Psoas muscle (tissue), 8 donors: ENCODE results near the gene C9orf43. TPM values are rescaled to one million over a fixed set of nuclear protein-coding genes. Genes with fewer than 3 reads are reported as not detected.

Experiments
- ATAC-seq, 4 donors: fragments of 200-7000 bp; cut with Tn5 transposase; one replicate each; pipeline ENCODE4 v1.9.1; 2020; ENCODE audit warnings: moderate library complexity in 3 of 4, mild to moderate bottlenecking in 2 of 4
- DNase-seq, 2 donors: peaks; one replicate each; pipeline ENCODE4 v3.0.0-alpha.2; 2020
- H3K27ac ChIP-seq: fragments of 200-600 bp; one replicate; pipeline ENCODE4 v1.8.0; 2022
- H3K27me3 ChIP-seq, 3 donors: fragments of 200-600 bp in 1 of 3; one replicate each; pipeline versions ENCODE4 v1.6.1 to v1.8.0; 2013 to 2022; ENCODE audit warnings: low read length in 2 of 3, mild to moderate bottlenecking in 2 of 3, moderate library complexity in 1 of 3; ENCODE audit not compliant: insufficient read depth in 3 of 3
- H3K36me3 ChIP-seq, 2 donors: fragments of 200-600 bp in 1 of 2; one replicate each; pipeline versions ENCODE4 v1.6.1 to v1.8.0; 2013 to 2022; ENCODE audit warnings: low read depth in 1 of 2, mild to moderate bottlenecking in 1 of 2, moderate library complexity in 1 of 2; ENCODE audit not compliant: insufficient read depth in 1 of 2
- H3K4me1 ChIP-seq: fragments of 200-600 bp; one replicate; pipeline ENCODE4 v1.8.0; 2022
- H3K4me3 ChIP-seq: fragments of 200-600 bp; one replicate; pipeline ENCODE4 v1.8.0; 2022; ENCODE audit warnings: mild to moderate bottlenecking
- H3K9me3 ChIP-seq: fragments of 200-600 bp; one replicate; pipeline ENCODE4 v1.8.0; 2022
- WGBS, 3 donors: extraction: QIAGEN DNeasy Blood & Tissue Kit; methylation state at CpG; one replicate each; pipeline versions ENCODE4 v1.1.6 to v1.1.7; 2013; 5-methylcytosine and 5-hydroxymethylcytosine counted together
- intact Hi-C, 2 donors: fragments of 100-400 bp; cut with DNase I; formaldehyde crosslinking; loops; one replicate each; pipeline versions ENCODE4 v1.11.0 to v1.14.2; 2022
- polyA plus RNA-seq, 3 donors: library from polyadenylated mRNA; stranded (reverse); fragments of 200-250 nt; gene quantifications; one replicate each; pipeline ENCODE4 v1.2.3, GENCODE V29; 2013
- total RNA-seq, 4 donors: library from RNA; stranded (reverse); fragmentation: NEBNext Ultra II Directional in 2 of 4; extraction: Animal tissue kit (Norgen Biotek cat#: 25700) in 2 of 4; gene quantifications; one replicate each; pipeline versions ENCODE4 v1.2.1 to v1.2.4, GENCODE V29; 2021 to 2023
- TF ChIP-seq, protein P1 (sequence below): fragments of 200-600 bp; IDR thresholded peaks from one replicate; pipeline ENCODE4 v1.8.0; 2022; ENCODE audit warnings: antibody characterized with exemption
- donor health status: healthy with polysubstance abuse.
- donor health status: DM: no; HTN: no; CAD: no; lungs with moderate emphysema.
- donor health status: Bipolar disorder and iron deficiency.
- donor health status: healthy.
- donor health status: DM: yes; HTN: yes; CAD: no.
- donor health status: DM: no; HTN: no; CAD: no.
- donor health status: DM: no; HTN: no; CAD: no.
- donor health status: DM: yes; HTN: yes; CAD: no.

Gene C9orf43
- total and polyA plus RNA-seq, 7 donors, result 0.07 to 0.79 (median 0.73) TPM; not detected in 4

DNA sequence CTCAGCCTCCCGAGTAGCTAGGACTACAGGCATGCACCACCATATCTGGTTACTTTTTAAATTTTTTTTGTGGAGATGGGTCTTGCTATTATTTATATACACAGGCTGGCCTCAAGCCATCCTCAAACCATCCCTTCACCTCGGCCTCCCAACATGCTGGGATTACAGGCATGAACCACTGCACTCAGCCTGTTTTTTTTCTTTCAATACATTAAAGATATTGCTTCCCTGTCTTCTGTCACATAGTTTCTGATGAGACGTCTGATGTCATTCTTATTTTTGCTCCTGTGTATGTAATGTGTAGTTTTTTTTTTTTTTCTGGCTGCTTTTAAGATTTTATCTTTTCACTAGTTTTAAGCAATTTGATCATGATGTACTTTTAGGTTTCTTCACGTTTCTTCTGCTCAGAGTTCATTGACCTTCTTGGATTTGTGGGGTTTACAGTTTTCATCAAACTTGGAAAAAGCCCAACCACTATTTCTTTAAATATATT is 41.6 kb downstream of the C9orf43 start:
- ATAC-seq, result no peak
- Histone ChIP-seq H3K9me3 (no peaks in the 10 kb centered on the region), H3K27me3 (no peaks in the 10 kb centered on the region), H3K36me3 (no peaks in the 10 kb centered on the region), H3K4me1 (peaks cover 17% of the 10 kb centered on the region), H3K27ac (no peak overlapping the region), H3K4me3 (no peak overlapping the region)
- 79 to 90% (median 83%) methylated on average over 4 of the region's 4 CpGs for WGBS, 3 donors
- DNase-seq, result no peak
- intact Hi-C loops, result no loop called here
- TF ChIP-seq, protein P1, sequence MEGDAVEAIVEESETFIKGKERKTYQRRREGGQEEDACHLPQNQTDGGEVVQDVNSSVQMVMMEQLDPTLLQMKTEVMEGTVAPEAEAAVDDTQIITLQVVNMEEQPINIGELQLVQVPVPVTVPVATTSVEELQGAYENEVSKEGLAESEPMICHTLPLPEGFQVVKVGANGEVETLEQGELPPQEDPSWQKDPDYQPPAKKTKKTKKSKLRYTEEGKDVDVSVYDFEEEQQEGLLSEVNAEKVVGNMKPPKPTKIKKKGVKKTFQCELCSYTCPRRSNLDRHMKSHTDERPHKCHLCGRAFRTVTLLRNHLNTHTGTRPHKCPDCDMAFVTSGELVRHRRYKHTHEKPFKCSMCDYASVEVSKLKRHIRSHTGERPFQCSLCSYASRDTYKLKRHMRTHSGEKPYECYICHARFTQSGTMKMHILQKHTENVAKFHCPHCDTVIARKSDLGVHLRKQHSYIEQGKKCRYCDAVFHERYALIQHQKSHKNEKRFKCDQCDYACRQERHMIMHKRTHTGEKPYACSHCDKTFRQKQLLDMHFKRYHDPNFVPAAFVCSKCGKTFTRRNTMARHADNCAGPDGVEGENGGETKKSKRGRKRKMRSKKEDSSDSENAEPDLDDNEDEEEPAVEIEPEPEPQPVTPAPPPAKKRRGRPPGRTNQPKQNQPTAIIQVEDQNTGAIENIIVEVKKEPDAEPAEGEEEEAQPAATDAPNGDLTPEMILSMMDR, result no peak

DNA sequence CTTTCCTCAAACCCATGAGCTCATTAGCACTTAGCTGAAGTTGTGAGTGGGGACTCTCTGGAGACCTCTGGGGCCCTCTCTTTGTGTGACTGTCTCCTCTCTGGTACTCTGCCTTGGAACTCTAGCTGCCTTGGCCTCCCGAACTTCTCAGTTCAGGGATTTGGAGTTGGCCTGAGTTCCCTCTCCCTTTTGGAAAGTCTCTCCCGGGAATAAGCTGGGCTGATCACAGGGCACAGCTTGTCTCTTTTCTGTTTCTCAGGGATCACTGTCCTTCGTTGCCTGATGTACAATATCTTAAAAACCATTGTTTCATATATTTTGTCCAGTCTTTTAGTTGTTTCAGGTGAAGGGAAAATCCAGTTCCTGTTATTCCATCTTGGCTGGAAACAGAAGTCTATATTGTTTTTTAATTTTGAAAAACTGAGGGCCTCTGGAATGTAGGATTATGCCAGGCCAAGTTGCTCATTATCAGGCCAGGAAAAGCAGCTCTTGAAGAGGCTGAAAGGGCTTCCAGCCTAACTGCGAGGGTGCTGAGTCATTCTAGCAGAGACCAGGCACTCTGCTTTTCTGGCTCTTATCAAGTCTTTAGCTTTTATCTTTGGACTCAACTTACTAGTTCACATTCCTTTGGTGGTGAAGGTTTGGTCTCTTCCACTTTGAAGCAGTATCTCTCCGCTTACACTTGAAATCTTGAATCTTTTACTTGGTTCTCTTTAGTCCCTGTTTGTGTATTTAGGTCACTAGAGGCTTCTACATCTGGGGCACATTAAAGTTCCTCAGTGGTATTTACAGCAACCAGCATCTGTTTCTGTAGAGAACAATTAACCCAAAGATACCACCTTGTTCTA is 44.6 kb downstream of the C9orf43 start:
- peaks cover 17% of the 10 kb centered on the region for H3K4me1 ChIP-seq
- TF ChIP-seq, protein P1, result no peak
- no peak overlapping the region for H3K4me3 ChIP-seq
- 20 to 41% (median 22%) methylated on average over 5 of the region's 5 CpGs for WGBS, 3 donors
- DNase-seq (peak in 1 of 2 donors; percentile 41), ATAC-seq (peak; percentile 72 to 86 (median 77))
- no peaks in the 10 kb centered on the region for H3K9me3 ChIP-seq
- H3K27ac ChIP-seq, result peak overlapping the region; percentile 72
- no peaks in the 10 kb centered on the region for H3K36me3 ChIP-seq
- intact Hi-C loops, result no loop called here
- H3K27me3 ChIP-seq, result no peaks in the 10 kb centered on the region

DNA sequence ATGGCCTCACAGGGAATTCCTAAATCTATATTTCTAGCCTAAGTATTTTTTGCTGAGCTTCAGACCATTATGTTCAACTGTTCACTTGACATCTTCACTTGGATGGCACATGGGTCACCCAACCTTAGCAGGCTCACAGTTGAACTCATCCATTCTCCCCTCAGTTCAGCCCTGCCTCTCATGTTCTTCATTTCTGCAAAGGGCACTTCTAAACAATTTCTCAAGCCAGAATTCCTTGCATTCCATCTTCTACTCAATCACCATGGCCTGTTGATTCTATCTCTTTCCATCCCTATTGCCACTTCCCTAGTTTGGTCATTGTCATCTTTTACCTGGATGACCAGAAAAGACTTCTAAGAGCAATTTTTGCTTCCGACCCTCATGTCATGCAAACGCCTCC is 45.7 kb downstream of the C9orf43 start:
- H3K27me3 ChIP-seq, result no peaks in the 10 kb centered on the region
- H3K4me3 ChIP-seq, result no peak overlapping the region
- DNase-seq, result no peak
- 95 to 97% (median 97%) methylated on average over 2 of the region's 2 CpGs for WGBS, 3 donors
- TF ChIP-seq, protein P1, result no peak
- H3K27ac ChIP-seq, result peak overlapping the region; percentile 72
- H3K4me1 ChIP-seq, result peaks cover 17% of the 10 kb centered on the region
- ATAC-seq, result no peak
- intact Hi-C loops, result no loop called here
- H3K9me3 ChIP-seq, result no peaks in the 10 kb centered on the region
- H3K36me3 ChIP-seq, result no peaks in the 10 kb centered on the region

DNA sequence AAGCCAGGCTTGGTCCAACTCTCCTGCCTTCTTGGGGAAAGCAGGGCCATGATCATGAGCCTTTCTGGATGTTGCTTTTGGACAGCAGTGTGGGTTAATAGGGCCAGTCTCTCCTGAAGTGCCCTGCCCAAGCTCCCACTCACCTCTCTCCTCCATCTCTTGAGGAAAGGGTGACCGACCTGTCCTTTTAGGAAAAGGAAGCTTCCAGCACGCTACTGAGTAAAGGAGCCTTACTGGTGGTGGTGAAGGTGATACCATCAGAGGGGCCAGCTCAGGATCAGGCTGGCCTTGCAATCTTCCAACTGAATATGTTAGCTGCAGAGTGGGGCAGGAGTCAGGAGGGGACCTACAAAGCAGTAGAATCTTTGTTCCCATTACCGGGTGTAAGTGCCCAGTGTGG is 50.7 kb downstream of the C9orf43 start:
- ATAC-seq, result no peak
- H3K27me3 ChIP-seq, result no peaks in the 10 kb centered on the region
- no peaks in the 10 kb centered on the region for H3K36me3 ChIP-seq
- H3K4me1 ChIP-seq, result peaks cover 26% of the 10 kb centered on the region
- TF ChIP-seq, protein P1, result no peak
- intact Hi-C loops, result loop anchor here (5.0 kb wide), 2 partner anchors 106 to 111 kb away; no protein-coding TSS in a partner anchor
- no peak overlapping the region for H3K27ac ChIP-seq
- 75 to 98% (median 94%) methylated on average over 3 of the region's 3 CpGs for WGBS, 3 donors
- H3K4me3 ChIP-seq, result no peak overlapping the region
- DNase-seq, result no peak
- H3K9me3 ChIP-seq, result no peaks in the 10 kb centered on the region
